ENCODE results near the gene TMEM115.
A peak's percentile ranks its signal among the peaks of the same experiment; 100 is the strongest.

TMEM115 gene

DNA sequence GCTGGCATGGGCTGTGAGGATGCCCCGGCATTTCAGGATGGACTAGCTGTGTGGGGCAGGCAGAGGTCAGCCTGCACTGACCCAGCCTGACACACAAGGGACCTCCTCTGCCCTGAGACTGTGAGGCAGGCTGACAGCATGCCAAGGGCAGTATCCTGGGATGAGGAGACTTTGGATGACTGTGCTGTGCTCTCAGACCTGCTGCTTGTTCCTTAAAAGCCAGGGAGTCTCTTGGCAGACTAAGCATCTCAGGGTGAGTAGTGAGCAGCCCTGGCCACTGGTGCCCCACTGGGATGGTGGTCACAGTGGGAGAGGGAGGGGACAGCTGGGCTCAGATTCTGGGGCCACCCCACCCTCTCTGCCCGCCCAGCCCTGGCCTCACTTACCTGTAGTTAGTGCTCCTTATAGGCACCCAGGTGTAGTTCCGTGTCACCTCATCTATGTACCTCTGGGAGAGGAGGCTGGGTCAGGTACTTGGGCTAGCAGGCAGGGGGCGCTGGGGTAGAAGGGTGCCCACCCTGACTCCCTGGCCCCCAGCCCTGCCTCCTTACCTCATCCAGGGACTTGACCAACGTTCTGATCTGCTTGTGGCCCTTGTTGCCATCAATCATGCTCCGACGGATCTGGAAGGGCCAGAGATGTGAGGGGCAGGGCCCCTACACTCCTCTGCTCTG, 16.1 kb upstream of the TMEM115 start:
- no peak for DNase-seq

DNA sequence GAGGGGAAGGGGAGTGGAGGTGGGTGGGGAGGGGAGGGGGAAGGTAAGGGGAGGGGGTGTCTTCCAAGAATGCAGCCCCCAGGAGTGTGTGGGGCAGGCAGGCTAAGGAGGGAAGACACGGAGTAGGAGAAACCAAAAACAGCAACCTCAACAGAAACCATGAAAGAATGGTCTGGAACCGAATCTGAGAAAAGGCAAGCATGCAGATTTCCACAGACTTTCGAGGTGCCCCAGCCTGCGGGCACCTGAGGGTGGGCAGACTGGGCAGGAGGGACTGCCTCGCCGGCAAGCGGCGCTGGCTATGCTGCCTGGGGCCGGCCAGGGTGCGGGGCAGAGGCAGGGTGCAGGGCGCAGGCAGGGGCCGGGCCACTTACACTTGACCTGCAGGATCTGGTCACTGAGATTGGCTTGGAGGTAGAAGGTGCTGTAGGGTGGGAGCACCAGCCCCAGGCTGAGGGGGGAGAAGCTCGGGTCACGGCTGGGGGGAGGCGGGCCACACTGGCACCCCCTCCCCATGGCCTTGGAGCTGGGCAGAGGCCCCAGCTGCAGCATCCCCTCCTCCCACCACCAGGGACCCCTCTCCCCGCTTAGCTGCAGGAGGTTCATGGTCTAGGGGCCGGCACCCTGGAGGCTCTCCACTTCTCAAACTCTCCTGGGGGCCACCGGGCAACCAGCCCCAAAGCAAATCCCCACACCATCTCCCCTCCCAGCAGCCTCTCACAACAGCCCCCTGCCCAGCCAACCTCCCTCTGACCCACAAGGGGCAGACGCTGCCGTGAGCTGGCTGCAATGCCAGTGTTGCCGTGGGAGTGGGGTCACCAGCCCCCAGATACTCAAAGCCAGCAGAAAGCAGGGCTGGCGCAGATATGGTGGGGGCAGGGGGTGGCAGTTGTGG, 15.3 kb upstream of the TMEM115 start:
- DNase-seq, result no peak

DNA sequence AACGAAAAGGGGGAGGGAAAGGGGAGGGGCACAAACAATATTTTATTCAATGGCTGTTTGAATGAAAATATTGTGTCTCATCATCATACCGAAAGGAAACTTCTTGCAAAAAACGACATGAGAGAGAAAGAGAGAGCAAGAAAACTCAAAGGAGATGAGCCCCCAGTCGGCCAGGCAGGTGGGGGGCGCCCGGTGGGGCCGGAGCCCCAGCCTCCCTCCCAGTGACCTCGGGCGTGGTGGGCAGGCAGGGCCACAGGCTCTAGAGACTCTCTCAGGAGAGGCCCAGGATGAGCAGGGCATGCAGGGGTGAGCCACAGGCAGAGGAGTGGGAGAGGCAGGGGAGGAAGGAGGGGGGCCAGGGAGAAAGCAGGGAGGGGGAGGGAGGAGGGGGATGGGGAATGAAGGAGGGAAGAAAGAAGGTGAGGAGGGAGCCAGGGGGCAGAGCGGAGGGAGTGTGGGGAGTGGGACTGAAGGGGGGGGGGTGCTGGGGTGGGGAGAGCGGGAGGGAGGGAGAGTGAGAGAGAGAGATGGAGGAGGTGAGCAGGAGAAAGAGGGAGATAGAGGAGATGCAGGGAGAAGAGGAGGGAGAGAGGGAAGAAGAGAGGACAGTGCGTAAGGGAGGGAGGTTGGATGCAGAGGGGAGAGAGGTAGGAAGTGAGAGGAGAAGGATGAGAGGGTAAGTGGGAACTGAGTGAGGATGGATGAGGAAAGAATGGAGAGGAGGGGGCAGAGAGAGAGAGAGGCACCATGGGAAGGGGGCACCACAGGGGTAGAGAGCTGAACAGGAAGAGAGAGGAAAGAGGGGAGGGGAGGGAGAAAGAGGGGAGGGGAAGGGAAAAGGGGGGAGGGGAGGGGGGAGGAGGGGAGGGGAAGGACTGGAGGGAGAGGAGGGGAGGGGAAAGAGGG, 14.1 kb upstream of the TMEM115 start:
- DNase-seq, result no peak

DNA sequence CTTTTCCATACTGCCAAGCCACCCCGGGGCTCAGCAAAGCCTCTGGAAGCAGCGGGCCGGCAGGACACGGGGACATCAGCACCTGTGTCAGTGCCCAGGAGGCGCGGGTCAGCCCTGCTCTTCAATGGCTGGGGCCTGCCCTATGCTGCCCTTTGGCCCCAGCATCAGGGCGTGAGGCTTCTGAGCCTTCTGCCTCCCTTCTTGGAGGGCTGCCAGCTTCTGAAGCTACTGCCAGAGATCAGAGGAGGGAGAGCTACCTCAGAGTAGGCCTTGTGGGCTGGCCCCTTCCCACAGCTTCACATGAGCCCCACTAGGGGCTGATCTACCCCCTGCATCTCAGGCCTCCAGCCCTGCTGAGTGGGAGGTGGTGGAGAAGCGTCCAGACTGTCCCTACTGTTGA, 13.0 kb upstream of the TMEM115 start:
- DNase-seq, result no peak

DNA sequence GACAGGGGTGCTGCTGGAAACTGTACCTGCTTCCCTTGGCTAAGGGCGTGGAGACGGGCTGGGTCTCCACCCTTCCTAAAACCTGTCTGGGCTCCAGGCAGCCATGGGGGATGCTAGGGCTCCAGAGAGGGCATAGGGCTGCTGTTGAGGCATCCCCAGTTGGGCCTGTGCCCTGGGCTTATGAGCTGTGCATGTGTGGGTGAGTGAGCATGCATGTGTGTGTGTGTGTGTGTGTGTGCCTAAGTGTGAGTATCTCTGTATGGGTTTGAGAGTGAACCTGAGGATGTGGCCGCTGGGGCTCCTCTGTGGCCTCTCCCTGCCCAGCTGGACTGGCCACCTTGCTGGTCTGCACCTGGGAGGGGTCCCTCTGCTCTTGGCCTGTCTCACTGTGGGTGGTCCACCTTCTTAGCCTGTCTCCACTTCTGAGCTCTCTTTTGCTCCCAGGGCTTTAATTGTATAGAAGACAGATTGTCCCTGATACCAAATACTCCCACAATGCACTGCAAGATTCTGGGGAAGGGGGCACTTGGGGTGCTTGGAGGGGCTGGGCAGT, 11.9 kb upstream of the TMEM115 start:
- DNase-seq, result no peak

DNA sequence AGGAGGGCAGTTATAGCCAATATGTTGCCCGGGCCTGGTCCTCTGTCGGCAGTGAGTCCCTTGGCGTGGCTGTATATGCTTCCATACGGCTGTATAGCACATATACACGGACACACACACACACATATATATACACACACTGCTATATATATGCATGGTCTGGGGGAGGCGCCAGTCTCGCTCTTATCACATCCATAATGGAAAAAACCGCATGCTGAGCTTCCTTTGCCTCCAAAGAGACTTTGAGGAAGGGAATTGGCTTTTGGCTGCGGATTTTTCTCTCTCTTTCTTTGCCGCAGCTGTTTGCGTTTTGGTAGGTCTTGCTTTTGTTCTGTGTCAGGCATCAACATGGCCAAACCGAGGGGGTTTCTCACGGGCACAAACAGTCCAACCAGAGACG, 11.3 kb upstream of the TMEM115 start:
- peak; percentile 13 for DNase-seq

DNA sequence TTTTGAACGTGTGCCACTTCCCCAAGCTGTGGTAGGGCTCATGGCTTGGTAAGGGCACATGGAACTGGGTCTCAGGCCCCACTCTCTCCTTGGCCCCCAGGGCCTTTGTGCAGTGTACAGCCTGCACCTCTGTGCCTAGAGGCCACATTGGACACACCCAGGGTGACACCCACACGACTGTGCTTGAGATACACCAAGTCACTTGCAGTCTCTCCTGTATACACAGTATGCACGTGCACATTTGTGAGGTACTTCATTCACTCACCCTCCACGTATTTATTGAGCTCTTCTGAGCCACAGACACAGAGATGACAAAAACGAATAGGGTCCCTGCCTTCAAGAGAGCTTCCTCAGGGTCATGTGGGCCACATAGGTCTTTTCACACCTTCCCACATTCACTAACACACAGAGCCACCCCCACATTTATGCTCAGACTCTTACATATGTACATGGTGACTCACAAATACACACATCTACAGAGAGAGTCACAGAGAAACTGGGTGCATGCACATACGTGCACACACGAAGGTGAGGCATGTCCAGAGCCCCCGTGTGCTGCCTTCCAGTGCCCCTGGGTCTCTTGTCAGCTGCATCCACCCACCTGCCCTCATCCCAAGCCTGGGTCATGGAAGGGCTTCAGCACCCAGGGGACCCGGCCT, 9.8 kb upstream of the TMEM115 start:
- DNase-seq, result no peak

DNA sequence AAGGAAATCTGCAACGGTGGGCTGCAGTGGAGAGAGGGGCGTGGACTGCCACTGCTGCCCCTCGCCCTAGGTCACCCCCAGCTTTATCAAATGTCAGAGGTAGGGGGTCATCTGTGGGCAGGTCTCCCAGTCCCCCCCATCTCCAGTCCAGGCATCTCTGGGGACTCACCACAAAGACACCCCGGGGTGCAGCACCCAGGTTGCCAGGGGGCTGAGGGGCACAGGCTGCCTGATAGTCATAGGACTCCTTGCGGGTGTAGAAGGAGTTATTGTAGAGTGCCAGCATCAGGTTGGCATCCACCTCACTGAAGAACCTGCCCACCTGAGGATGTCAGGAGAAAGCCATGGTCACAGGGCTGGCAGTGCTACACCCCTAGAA, 6.5 kb upstream of the TMEM115 start:
- no peak for DNase-seq

DNA sequence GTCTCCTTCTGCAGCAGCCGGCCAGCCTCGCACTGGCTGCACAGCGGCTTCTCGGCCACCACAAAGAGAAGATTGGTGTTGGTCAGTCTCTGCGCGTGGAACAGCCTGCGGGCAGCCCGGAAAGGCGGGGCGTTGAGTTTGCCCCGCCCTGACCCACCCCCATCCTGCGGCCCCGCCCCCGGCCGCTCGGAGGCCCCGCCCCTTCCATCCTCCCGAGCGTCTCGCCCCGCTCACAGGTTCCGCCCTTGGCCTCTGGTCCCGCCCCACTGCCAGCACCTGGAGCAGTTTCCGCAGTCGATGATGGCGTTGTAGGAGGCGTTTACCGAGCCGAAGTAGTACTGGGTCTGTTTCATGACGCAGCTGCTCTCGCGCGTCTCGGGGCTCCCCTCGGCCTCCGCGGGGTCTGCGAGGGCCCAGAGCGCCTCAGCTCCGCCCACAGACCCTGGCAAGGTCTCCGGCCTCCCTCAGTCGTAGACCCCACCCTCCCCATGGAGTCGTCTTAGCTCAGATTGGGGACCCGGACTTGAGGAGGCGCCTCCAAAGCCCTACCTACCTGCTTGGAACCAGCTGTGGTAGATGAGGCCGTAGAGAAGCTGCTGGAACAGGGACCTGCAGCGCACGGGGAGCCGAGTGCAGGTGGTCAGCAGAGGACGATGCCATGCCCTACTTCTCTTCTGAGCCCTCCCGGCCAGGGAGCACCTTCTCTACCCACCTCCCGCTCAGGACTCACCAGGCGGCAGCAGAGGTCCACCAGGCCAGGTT, 5.9 kb upstream of the TMEM115 start:
- no peak for DNase-seq

DNA sequence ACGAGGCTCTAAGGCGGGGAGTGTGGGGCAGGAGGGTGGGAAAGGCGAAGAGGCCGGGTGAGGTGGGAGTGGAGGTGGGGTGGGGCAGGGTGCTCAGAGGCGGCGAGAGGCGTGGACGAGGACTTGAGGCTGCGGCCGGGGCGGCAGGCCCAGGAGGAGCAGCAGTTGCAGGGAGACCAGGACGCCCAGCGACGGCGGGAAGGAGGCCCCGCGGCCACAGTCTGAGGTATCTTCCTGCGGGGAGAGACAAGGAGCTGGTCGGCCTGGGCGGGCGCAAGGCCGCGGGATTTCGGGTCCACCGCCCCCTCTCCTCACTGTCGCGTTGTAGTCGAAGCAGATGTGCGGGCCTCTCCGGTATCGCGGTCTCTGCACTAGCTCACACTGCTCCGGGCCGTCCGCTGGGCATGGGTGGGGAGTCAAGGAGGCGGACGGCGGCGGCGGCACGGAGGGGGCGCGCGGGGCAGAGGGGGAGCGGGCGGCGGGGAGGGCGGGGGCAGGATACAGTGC, 5.3 kb upstream of the TMEM115 start:
- no peak for DNase-seq

DNA sequence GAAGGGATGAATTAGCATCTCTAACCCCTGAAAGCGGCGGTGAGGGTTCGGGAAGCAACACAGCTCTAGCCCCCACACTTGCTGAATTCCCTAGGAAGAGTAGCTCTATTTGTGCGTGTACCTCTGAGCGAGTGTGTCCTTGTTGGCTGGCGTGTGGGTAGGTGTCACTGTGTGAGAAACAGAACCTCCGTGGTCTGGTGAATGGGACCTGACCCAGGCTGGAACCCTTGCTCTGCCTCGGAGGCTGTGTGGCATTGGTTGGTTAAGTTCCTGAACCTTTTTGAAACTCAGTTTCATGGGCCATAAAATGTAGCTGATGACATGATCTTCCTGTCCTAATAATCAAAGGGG, 414 bp upstream of the TMEM115 start:
- DNase-seq, result no peak

DNA sequence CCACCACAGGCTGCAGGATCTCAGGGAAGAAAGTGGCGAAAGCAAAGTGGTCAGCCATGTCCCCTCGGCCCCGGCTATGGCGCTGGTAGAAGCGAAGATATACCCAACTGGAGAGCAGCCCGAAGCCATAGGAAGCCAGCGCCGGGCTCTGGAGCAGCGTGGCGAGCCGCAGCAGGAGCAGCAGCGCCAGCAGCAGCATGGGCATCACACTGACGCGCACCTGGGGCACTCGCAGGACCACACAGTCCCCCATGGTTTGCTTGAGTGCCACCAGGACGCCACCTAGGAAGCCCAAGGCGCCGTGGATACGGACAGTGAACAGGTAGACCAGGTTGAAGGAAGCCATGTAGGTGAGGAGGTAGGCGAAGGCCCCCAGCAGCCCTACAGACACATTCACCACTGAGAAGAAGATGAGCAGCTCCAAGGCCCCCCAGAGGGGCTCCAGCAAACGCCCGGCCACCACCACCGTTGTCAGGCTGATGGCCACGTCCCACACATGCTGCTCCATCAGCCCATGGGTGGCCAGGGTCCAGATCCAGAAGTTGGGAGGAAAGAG, 888 bp downstream of the TMEM115 start:
- DNase-seq, result no peak

DNA sequence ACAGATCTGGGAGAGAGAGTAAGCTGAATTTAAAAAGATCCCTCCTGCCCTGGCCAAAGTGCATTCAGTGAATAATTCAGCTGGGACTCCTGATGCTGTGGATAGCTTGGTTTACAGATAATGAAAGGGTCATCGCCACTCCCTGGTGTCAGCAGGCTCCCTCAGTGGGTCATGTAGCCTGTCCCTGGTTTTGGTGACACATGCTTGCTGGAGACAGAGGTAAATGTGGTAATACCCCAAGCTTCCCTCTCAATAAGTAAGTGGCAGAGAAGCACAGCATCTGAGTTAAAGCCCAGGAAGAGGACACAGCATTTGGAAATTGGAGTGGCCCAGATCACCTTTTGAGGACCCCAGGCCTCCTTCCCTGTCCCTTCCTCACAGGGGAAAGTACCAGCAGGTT, 1.8 kb downstream of the TMEM115 start:
- DNase-seq, result no peak

DNA sequence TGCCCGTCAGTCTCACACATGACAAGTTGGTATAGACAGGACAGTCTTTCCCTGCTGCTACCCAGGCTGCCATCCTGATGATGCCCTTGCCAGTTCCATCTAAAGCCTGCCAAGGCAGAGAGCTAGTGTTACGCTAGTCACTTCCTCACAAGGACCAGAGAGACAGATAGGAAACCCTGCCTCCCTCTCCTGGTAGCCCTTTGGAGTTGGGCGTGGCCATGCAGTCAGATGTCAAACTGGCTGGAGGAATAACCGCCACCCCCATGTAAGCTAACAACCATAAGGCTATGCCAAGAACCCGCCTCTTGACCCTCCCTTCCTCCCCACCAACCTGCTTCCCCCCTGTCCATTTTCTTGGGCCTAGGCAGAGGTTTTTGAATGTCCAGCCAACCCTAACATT, 2.8 kb downstream of the TMEM115 start:
- peak; percentile 26 for DNase-seq

DNA sequence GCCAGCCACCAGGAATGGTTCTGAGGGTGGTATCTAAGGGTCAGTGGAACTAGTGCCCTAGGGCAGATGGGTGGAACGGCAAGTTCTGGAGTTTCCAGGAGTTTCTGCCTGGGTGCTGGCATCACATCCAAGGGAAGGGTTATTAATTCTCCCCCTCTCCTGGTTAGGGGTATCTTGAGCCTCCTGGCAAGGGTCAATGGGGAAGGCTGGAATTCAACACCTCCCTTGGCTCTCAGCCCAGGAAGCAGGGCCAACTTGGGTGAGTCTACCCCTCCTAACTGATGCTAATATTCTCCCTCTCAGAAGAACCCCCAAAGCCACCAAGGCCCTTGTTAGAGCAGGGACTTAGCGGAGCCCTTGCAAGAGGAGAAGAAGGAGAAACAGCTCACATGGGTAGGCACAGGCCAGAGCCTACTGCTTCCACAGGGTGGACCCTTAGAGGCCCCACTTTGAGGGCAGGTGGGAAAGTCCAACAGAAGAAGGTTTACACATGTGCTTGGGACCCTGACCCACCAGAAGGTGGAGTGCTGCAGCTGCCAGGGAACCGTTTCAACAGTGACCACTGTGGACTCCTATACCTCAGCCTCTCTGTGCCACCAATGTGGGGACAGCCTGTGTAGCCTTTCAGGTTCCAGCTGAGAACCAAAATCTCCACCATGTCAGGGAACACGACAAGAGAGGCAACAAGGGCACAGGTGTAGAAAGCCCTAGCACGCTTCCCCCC, 3.3 kb downstream of the TMEM115 start:
- no peak for DNase-seq

DNA sequence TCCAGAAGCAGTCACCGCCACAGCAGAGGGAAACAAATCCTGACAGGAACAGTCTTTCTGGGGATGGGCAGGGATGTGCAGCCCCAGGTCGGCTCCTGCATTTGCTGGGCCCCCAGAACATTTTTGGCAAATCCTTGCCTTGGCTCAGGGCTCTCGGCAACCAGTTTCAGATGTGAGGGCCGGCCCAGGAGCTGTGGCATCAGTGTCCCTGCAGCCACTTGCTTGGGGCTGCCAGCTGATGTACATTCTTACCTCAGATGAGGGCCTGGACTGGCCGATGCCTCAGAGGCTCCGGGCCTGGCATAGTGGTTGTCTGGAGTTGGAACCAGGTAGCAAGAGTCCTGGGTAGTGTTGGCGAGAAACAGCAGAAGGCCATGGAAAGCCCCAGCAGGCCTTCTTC, 4.5 kb downstream of the TMEM115 start:
- DNase-seq, result no peak

DNA sequence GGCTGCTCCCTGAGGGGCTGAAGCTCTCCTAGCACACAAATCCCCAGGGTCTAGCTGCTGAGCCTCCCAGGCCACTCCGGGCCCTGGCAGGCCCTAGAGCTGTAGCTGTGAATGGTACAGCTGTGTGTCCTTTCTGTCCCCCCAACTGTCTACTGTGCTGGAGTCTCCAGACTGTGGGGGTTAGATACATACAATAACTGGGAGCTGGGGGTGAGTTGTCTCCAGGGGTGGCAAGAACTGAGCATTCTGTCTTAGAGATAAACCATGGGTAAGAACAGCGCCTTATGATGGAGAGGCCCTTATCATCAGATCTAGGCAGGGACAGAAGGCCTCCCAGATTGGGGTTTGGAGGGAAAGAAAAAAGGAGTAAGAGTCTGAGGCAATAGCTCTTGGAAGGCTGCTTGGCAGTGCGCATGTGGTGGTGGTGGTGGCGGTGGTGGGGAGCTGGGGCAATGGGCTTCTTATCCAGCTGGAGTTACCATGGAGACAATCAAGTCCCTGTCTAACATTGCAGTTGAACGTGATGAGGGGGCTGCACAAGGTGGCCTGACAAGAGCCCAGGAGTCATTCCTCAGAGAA, 5.0 kb downstream of the TMEM115 start:
- no peak for DNase-seq

DNA sequence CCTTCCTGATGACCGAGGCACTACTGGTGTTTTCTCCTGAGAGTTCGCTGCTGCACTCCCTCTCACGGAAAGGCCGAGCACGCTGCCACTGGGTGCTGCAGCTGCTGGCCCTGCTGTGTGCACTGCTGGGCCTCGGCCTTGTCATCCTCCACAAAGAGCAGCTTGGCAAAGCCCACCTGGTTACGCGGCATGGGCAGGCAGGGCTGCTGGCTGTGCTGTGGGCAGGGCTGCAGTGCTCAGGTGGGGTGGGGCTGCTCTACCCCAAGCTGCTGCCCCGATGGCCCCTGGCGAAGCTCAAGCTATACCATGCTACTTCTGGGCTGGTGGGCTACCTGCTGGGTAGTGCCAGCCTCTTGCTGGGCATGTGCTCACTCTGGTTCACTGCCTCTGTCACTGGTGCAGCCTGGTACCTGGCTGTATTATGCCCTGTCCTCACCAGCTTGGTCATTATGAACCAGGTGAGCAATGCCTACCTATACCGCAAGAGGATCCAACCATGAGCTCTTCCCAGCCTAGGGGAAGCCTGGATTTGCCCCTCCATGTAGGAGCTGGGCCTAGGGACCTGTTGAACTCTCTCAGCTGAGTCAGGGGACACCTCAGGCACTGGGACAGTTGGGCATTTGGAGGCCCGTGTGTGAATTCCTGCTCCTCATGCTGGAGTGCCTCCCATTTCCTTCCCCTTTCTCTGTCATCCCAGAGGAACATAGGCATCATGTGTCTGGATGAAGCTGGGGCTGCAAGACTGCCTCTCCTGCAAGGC, 5.9 kb downstream of the TMEM115 start:
- no peak for DNase-seq

DNA sequence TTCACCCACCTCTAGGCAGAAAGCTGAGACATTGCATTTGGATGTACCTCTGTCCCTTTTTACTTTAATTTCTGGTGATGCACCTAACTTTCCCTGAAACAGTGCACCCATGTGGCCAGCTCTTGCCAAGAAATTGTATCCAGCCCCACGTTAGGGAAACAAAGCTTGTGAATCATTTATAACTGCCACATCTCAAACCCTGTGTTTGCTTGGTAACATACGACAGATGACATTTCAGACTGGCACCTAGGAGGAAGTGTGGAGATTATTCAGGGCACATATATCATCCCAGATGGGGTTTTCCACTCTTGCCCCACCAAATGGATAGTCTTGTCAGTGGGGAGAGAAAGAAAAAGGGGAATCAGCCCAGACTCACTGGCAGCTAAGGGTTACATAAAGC, 6.5 kb downstream of the TMEM115 start:
- no peak for DNase-seq

DNA sequence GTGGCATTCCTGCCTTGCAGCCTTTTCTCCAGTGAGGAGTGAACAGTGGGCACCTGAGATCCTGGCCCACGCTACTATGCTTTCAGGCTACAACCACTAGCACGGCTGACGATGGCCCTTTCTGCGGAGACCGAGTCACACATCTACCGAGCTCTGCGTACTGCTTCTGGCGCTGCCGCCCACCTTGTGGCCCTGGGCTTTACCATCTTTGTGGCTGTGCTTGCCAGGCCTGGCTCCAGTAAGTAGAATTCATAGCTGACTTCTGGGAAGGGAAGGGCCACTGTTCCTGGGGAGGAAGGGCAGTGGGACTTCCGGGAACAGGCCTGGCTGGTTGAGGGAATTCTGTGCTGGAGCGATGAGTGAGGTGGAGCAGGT, 8.0 kb downstream of the TMEM115 start:
- no peak for DNase-seq

Data from NCI-H510A treated with DMSO at 0.1 percent for 48 hours (cell line).